HepG2 (cell line): Measurements from ENCODE around the gene COPS4. TPM values are rescaled to one million over a fixed set of nuclear protein-coding genes. Genes with fewer than 3 reads are reported as not detected.

Experiments used
- ATAC-seq: fragments of 200-7000 bp; cut with Tn5 transposase; 3 replicates; pipeline ENCODE4 v1.9.1; 2020; ENCODE audit warnings: mild to moderate bottlenecking, moderate library complexity
- BruUV-seq: library from RNA; stranded (reverse); fragments of 400-500 nt; replicated peaks from 2 replicates; lab custom pipeline; 2021; lab: Mats Ljungman, UMichigan
- CTCF ChIA-PET: fragments of 300-600 bp; formaldehyde crosslinking; extraction: SDS; loops from one replicate; lab custom pipeline; 2021; ENCODE audit warnings: low total read pairs, inconsistent platforms, low intra/inter-chr PET ratio; lab: Yijun Ruan, JAX
- POLR2A ChIA-PET: fragments of 350-600 bp; sonication (Branson Sonifier 250); formaldehyde crosslinking; loops from one replicate; lab custom pipeline; 2020; ENCODE audit warnings: antibody characterized with exemption, inconsistent platforms; lab: Yijun Ruan, JAX
- DNase-seq: peaks from one replicate; pipeline ENCODE4 v3.0.0-alpha.2; 2015; ENCODE audit warnings: low spot score
- FAIRE-seq: peaks from 3 replicates; lab custom pipeline; 2011; peaks lifted over from hg19 to GRCh38; lab: Jason Lieb, UNC
- H2AFZ ChIP-seq: one replicate; pipeline ENCODE4 v1.6.1; 2011; ENCODE audit warnings: low read length, inconsistent platforms
- H3K27ac ChIP-seq: fragments of 300-600 bp; 3 replicates; pipeline ENCODE4 v1.8.0; 2011; ENCODE audit warnings: mixed run types, mild to moderate bottlenecking, mixed read lengths, low read length, inconsistent platforms; ENCODE audit not compliant: insufficient read depth; ENCODE audit errors: extremely low read length
- H3K27me3 ChIP-seq, 2 experiments: fragments of 200-600 bp in 1 of 2; 2 replicates in 1 of 2; 3 replicates in 1 of 2; pipeline versions ENCODE4 v1.6.0 to v1.8.0; 2011; ENCODE audit warnings: low read length in 2 of 2, mild to moderate bottlenecking in 2 of 2, moderate library complexity in 2 of 2, inconsistent platforms in 1 of 2; ENCODE audit not compliant: insufficient read depth in 2 of 2, control insufficient read depth in 1 of 2
- H3K36me3 ChIP-seq, 2 experiments: fragments of 200-600 bp in 1 of 2; replicated peaks in 1 of 2; 2 replicates in 1 of 2; 3 replicates in 1 of 2; pipeline versions ENCODE4 v1.5.1 to v1.8.0; 2011; ENCODE audit warnings: low read length in 2 of 2, inconsistent platforms in 1 of 2; ENCODE audit not compliant: insufficient read depth in 2 of 2, control insufficient read depth in 1 of 2
- H3K4me1 ChIP-seq: 2 replicates; pipeline ENCODE4 v1.5.1; 2012; ENCODE audit warnings: low read length, inconsistent platforms; ENCODE audit not compliant: insufficient read depth
- H3K4me2 ChIP-seq: 2 replicates; pipeline ENCODE4 v1.6.0; 2011; ENCODE audit warnings: low read depth, low read length, inconsistent platforms
- H3K4me3 ChIP-seq, 3 experiments: fragments of 200-600 bp in 1 of 3; sonication (generic), shearing (Covaris generic) in 1 of 3; replicated peaks in 1 of 3; 2 replicates each; pipeline ENCODE4 v1.5.1; 2011 to 2016; ENCODE audit warnings: low read length in 3 of 3, inconsistent platforms in 2 of 3, low read depth in 2 of 3, mild to moderate bottlenecking in 2 of 3, control low read depth in 1 of 3, mixed read lengths in 1 of 3; ENCODE audit not compliant: insufficient read depth in 1 of 3
- H3K79me2 ChIP-seq: one replicate; pipeline ENCODE4 v1.6.1; 2011; ENCODE audit warnings: low read length, inconsistent platforms; ENCODE audit not compliant: insufficient read depth
- H3K9ac ChIP-seq: 2 replicates; pipeline ENCODE4 v1.6.0; 2011; ENCODE audit warnings: mild to moderate bottlenecking, low read depth, low read length, inconsistent platforms; ENCODE audit not compliant: insufficient read depth
- H3K9me3 ChIP-seq: 2 replicates; pipeline ENCODE4 v1.5.1; 2012; ENCODE audit warnings: mild to moderate bottlenecking, low read length
- H4K20me1 ChIP-seq: 2 replicates; pipeline ENCODE4 v1.6.0; 2011; ENCODE audit warnings: inconsistent platforms, mild to moderate bottlenecking, low read length, moderate library complexity; ENCODE audit not compliant: insufficient read depth
- AHR ChIP-seq: IDR thresholded peaks from 2 replicates; pipeline ENCODE4 v1.6.1; 2018; ENCODE audit warnings: missing genetic modification reagents, missing compliant biosample characterization
- ELF4 ChIP-seq: sonication (generic); formaldehyde crosslinking; IDR thresholded peaks from 2 replicates; pipeline ENCODE4 v1.5.0; 2020; ENCODE audit warnings: missing genetic modification reagents, mild to moderate bottlenecking, moderate library complexity, borderline replicate concordance
- HNRNPK ChIP-seq: fragments of 200-400 bp; formaldehyde crosslinking; IDR thresholded peaks from 2 replicates; pipeline ENCODE4 v1.6.1; 2018; ENCODE audit warnings: low read length, low read depth, moderate library complexity, mild to moderate bottlenecking; ENCODE audit not compliant: poor library complexity, severe bottlenecking
- KLF9 ChIP-seq: IDR thresholded peaks from 2 replicates; pipeline ENCODE4 v1.6.1; 2016; ENCODE audit warnings: low read depth
- THAP11 ChIP-seq: IDR thresholded peaks from 2 replicates; pipeline ENCODE4 v1.6.1; 2016; ENCODE audit warnings: missing biosample characterization, missing genetic modification reagents
- TRIM24 ChIP-seq: sonication (generic); formaldehyde crosslinking; IDR thresholded peaks from 2 replicates; pipeline ENCODE4 v1.8.0; 2022; ENCODE audit warnings: mild to moderate bottlenecking, missing genetic modification reagents
- WGBS: methylation state at CpG from one replicate; pipeline ENCODE4 v1.1.6; 2017; ENCODE audit warnings: low lambda C conversion rate; 5-methylcytosine and 5-hydroxymethylcytosine counted together
- in situ Hi-C: cut with HindIII; loops from 2 replicates; pipeline ENCODE4 v1.10.0; 2017; ENCODE audit warnings: low pct_unique_long_range_greater_than_20kb; ENCODE audit not compliant: extremely low pct_ligation_motif_present
- intact Hi-C: fragments of 100-400 bp; cut with micrococcal nuclease; formaldehyde crosslinking; loops from one replicate; pipeline ENCODE4 v1.10.0; 2022; ENCODE audit not compliant: unreplicated experiment
- polyA plus RNA-seq, 8 experiments: library from polyadenylated mRNA; depleted of rRNA in 3 of 8; stranded (reverse) in 7 of 8; unstranded in 1 of 8; fragments of >200 nt; fragmentation: Illumina TruSeq in 4 of 8; extraction: Trizol in 4 of 8; gene quantifications; 2 replicates each; pipeline versions ENCODE4 v1.2.1 to v1.2.3, GENCODE V29; 2011 to 2016; ENCODE audit warnings: low read depth in 4 of 8, missing spikeins in 1 of 8, mixed read lengths in 1 of 8; ENCODE audit not compliant: insufficient read depth in 1 of 8
- total RNA-seq, 5 experiments: library from RNA; depleted of rRNA; stranded (reverse); fragments of >200 nt; fragmentation: Illumina TruSeq; extraction: Trizol; gene quantifications; 2 replicates each; pipeline ENCODE4 v1.2.3, GENCODE V29; 2016; ENCODE audit warnings: low read depth in 1 of 5
- TF ChIP-seq, protein P1 (sequence below): sonication (generic); formaldehyde crosslinking; IDR thresholded peaks from 2 replicates; pipeline ENCODE4 v1.5.1; 2020; ENCODE audit warnings: mild to moderate bottlenecking, missing genetic modification reagents, borderline replicate concordance
- TF ChIP-seq, protein P2 (sequence below): sonication (generic); formaldehyde crosslinking; IDR thresholded peaks from 2 replicates; pipeline ENCODE4 v1.4.0; 2020; ENCODE audit warnings: missing genetic modification reagents, borderline replicate concordance

Gene COPS4
- total and polyA plus RNA-seq, 2 of the 13 experiments (the other 11 are each of a cell fraction or from before 2014, with no cell fraction given): 28.8 to 52.5 TPM

DNA sequence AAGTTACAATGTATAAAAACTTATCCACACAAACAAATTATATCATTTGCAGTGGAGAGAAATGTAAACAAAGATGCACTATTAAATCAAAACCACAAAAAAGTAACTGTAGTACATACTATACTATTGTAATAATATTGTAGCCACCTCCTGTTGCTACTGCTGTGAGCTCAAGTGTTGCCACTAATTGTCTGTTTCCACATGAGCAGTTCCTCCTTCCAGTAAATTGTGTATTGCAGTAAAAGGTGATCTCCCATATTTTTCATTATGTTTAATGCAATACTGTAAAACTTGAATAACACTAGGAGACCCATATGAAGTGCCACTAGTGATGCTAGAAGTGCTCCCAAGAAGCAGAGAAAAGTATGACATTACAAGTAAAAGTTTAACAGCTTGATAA, 36.1 kb upstream of the COPS4 start (continued):
- TF ChIP-seq, protein P1, sequence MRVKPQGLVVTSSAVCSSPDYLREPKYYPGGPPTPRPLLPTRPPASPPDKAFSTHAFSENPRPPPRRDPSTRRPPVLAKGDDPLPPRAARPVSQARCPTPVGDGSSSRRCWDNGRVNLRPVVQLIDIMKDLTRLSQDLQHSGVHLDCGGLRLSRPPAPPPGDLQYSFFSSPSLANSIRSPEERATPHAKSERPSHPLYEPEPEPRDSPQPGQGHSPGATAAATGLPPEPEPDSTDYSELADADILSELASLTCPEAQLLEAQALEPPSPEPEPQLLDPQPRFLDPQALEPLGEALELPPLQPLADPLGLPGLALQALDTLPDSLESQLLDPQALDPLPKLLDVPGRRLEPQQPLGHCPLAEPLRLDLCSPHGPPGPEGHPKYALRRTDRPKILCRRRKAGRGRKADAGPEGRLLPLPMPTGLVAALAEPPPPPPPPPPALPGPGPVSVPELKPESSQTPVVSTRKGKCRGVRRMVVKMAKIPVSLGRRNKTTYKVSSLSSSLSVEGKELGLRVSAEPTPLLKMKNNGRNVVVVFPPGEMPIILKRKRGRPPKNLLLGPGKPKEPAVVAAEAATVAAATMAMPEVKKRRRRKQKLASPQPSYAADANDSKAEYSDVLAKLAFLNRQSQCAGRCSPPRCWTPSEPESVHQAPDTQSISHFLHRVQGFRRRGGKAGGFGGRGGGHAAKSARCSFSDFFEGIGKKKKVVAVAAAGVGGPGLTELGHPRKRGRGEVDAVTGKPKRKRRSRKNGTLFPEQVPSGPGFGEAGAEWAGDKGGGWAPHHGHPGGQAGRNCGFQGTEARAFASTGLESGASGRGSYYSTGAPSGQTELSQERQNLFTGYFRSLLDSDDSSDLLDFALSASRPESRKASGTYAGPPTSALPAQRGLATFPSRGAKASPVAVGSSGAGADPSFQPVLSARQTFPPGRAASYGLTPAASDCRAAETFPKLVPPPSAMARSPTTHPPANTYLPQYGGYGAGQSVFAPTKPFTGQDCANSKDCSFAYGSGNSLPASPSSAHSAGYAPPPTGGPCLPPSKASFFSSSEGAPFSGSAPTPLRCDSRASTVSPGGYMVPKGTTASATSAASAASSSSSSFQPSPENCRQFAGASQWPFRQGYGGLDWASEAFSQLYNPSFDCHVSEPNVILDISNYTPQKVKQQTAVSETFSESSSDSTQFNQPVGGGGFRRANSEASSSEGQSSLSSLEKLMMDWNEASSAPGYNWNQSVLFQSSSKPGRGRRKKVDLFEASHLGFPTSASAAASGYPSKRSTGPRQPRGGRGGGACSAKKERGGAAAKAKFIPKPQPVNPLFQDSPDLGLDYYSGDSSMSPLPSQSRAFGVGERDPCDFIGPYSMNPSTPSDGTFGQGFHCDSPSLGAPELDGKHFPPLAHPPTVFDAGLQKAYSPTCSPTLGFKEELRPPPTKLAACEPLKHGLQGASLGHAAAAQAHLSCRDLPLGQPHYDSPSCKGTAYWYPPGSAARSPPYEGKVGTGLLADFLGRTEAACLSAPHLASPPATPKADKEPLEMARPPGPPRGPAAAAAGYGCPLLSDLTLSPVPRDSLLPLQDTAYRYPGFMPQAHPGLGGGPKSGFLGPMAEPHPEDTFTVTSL (CRISPR knock-in tag): no peak
- TF ChIP-seq, all 625 proteins: peak for 0

DNA sequence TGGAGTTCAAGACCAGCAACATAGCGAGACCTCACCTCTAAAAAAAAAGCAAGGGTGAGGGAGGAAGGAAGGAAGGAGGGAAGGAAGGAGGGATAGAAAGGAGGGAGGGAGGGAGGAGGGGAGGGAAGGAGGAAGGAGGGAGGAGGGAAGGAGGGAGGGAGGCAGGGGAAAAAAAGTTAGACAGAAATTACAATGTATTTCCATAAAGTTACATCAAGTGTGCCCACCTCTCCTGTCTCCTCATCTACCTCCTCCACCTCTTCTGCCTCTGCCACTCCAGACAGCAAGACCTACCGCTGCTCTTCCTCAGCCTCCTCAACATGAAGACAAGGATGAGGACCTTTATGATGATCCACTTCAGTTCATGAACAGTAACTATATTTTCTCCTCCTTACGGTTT, 32.7 kb upstream of the COPS4 start:
- WGBS: 96% methylated on average over 3 of the region's 3 CpGs
- TF ChIP-seq HNRNPK (peak; percentile 91), AHR (CRISPR knock-in tag) (no peak), THAP11 (CRISPR knock-in tag) (no peak), KLF9 (CRISPR knock-in tag) (no peak), ELF4 (CRISPR knock-in tag) (no peak), TRIM24 (CRISPR knock-in tag) (no peak)
- TF ChIP-seq, protein P2, sequence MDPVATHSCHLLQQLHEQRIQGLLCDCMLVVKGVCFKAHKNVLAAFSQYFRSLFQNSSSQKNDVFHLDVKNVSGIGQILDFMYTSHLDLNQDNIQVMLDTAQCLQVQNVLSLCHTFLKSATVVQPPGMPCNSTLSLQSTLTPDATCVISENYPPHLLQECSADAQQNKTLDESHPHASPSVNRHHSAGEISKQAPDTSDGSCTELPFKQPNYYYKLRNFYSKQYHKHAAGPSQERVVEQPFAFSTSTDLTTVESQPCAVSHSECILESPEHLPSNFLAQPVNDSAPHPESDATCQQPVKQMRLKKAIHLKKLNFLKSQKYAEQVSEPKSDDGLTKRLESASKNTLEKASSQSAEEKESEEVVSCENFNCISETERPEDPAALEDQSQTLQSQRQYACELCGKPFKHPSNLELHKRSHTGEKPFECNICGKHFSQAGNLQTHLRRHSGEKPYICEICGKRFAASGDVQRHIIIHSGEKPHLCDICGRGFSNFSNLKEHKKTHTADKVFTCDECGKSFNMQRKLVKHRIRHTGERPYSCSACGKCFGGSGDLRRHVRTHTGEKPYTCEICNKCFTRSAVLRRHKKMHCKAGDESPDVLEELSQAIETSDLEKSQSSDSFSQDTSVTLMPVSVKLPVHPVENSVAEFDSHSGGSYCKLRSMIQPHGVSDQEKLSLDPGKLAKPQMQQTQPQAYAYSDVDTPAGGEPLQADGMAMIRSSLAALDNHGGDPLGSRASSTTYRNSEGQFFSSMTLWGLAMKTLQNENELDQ (CRISPR knock-in tag): no peak
- TF ChIP-seq, all 625 proteins: peak for 1
- CTCF ChIA-PET: no interaction called here
- Histone ChIP-seq H3K9me3 (no peaks in the 10 kb centered on the region), H3K9ac (no peak overlapping the region), H3K4me2 (no peak overlapping the region), H3K4me3 (no peak overlapping the region), H2AFZ (no peak overlapping the region), H3K27ac (no peak overlapping the region), H3K27me3 (no peaks in the 10 kb centered on the region; a peak in 1 of 5 replicates), H3K79me2 (peaks cover 94% of the 10 kb centered on the region), H3K36me3 (no peaks in the 10 kb centered on the region; a peak in 2 of 5 replicates), H4K20me1 (peaks cover 6% of the 10 kb centered on the region), H3K4me1 (peaks cover 68% of the 10 kb centered on the region)
- in situ Hi-C loops (no loop called here), intact Hi-C loops (no loop called here)
- DNase-seq: no peak
- no peak for ATAC-seq
- no TSS peak for BruUV-seq
- POLR2A ChIA-PET: interaction anchor here (1.0 kb wide), 1 partner anchor 33 kb away, joined by 3 read pairs; the partner anchor contains the start of gene COPS4
- no peak for FAIRE-seq
